ENCODE results near the gene CCDC51.
"Not testable (repeated sequence)": the region's sequence is repeated elsewhere in the genome, so short reads cannot be mapped to it uniquely, and the experiment has no call there.

CCDC51 gene

GRCh38 chr3:48405971-48406370, 33.9 kb downstream of the CCDC51 start:
- DNase-seq (ENCODE audit: low spot score): no peak

- DNase-seq (ENCODE audit: low spot score): no peak
Measured at GRCh38 chr3:48405343-48405881, 34.5 kb downstream of the CCDC51 start.

- no peak for DNase-seq (ENCODE audit: low spot score)
Measured at GRCh38 chr3:48404440-48405342, 35.2 kb downstream of the CCDC51 start.

- no peak for DNase-seq (ENCODE audit: low spot score)
Measured at GRCh38 chr3:48403533-48404439, 36.1 kb downstream of the CCDC51 start.

GRCh38 chr3:48402907-48403306, 37.0 kb downstream of the CCDC51 start:
- no peak for DNase-seq (ENCODE audit: low spot score)

- no peak for DNase-seq (ENCODE audit: low spot score)
Measured at GRCh38 chr3:48402281-48402732, 37.6 kb downstream of the CCDC51 start.

- not testable (repeated sequence) for DNase-seq (ENCODE audit: low spot score)
Measured at GRCh38 chr3:48401434-48401901, 38.5 kb downstream of the CCDC51 start.

- DNase-seq (ENCODE audit: low spot score): peak; percentile 89
Measured at GRCh38 chr3:48400824-48401433, 39.0 kb downstream of the CCDC51 start.

GRCh38 chr3:48399387-48400172, 40.3 kb downstream of the CCDC51 start:
- DNase-seq (ENCODE audit: low spot score): no peak

GRCh38 chr3:48398701-48399386, 41.1 kb downstream of the CCDC51 start:
- DNase-seq (ENCODE audit: low spot score): no peak

- no peak for DNase-seq (ENCODE audit: low spot score)
Measured at GRCh38 chr3:48397767-48398681, 41.9 kb downstream of the CCDC51 start.

- DNase-seq (ENCODE audit: low spot score): no peak
Measured at GRCh38 chr3:48395714-48396113, 44.2 kb downstream of the CCDC51 start.

GRCh38 chr3:48394391-48394790, 45.5 kb downstream of the CCDC51 start:
- DNase-seq (ENCODE audit: low spot score): no peak

GRCh38 chr3:48388966-48389365, 51.0 kb downstream of the CCDC51 start:
- DNase-seq (ENCODE audit: low spot score): no peak

GRCh38 chr3:48387634-48388033, 52.3 kb downstream of the CCDC51 start:
- no peak for DNase-seq (ENCODE audit: low spot score)
